Nephron progenitor cell (in vitro differentiated cells): Measurements from ENCODE around the gene POU3F2.

ENCODE experiments used
- DNase-seq: peaks from one replicate; pipeline ENCODE4 v3.0.0; 2021
- H3K27ac Mint-ChIP-seq: 2 replicates; pipeline ENCODE4 v1.8.0; 2021; ENCODE audit warnings: mild to moderate bottlenecking, moderate library complexity, mixed read lengths
- H3K27me3 Mint-ChIP-seq: 2 replicates; pipeline ENCODE4 v1.8.0; 2021; ENCODE audit warnings: mild to moderate bottlenecking, low read depth, mixed read lengths; ENCODE audit not compliant: poor library complexity
- H3K36me3 Mint-ChIP-seq: 2 replicates; pipeline ENCODE4 v1.8.0; 2021; ENCODE audit warnings: low read depth, mixed read lengths
- H3K4me1 Mint-ChIP-seq: 2 replicates; pipeline ENCODE4 v1.8.0; 2021; ENCODE audit warnings: mixed read lengths
- H3K4me3 Mint-ChIP-seq: 2 replicates; pipeline ENCODE4 v1.8.0; 2021; ENCODE audit warnings: mild to moderate bottlenecking, moderate library complexity, mixed read lengths
- H3K9me3 Mint-ChIP-seq: 2 replicates; pipeline ENCODE4 v1.8.0; 2021; ENCODE audit warnings: mild to moderate bottlenecking, moderate library complexity, mixed read lengths
- TF ChIP-seq, protein P1 (sequence below): fragments of 200-600 bp; sonication (generic); IDR thresholded peaks from 2 replicates; pipeline ENCODE4 v1.5.0; 2021; ENCODE audit warnings: antibody characterized with exemption

The POU3F2 gene

GRCh38 chr6:98800866-98801265 lies 33.5 kb upstream of the POU3F2 start:
- no peak for DNase-seq
- Mint-ChIP-seq H3K4me3 (no peak overlapping the region), H3K27me3 (no peaks in the 10 kb centered on the region), H3K27ac (no peak overlapping the region), H3K9me3 (peaks cover 12% of the 10 kb centered on the region), H3K36me3 (no peaks in the 10 kb centered on the region), H3K4me1 (peaks cover 12% of the 10 kb centered on the region)
- TF ChIP-seq, protein P1, sequence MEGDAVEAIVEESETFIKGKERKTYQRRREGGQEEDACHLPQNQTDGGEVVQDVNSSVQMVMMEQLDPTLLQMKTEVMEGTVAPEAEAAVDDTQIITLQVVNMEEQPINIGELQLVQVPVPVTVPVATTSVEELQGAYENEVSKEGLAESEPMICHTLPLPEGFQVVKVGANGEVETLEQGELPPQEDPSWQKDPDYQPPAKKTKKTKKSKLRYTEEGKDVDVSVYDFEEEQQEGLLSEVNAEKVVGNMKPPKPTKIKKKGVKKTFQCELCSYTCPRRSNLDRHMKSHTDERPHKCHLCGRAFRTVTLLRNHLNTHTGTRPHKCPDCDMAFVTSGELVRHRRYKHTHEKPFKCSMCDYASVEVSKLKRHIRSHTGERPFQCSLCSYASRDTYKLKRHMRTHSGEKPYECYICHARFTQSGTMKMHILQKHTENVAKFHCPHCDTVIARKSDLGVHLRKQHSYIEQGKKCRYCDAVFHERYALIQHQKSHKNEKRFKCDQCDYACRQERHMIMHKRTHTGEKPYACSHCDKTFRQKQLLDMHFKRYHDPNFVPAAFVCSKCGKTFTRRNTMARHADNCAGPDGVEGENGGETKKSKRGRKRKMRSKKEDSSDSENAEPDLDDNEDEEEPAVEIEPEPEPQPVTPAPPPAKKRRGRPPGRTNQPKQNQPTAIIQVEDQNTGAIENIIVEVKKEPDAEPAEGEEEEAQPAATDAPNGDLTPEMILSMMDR, result no peak

DNA sequence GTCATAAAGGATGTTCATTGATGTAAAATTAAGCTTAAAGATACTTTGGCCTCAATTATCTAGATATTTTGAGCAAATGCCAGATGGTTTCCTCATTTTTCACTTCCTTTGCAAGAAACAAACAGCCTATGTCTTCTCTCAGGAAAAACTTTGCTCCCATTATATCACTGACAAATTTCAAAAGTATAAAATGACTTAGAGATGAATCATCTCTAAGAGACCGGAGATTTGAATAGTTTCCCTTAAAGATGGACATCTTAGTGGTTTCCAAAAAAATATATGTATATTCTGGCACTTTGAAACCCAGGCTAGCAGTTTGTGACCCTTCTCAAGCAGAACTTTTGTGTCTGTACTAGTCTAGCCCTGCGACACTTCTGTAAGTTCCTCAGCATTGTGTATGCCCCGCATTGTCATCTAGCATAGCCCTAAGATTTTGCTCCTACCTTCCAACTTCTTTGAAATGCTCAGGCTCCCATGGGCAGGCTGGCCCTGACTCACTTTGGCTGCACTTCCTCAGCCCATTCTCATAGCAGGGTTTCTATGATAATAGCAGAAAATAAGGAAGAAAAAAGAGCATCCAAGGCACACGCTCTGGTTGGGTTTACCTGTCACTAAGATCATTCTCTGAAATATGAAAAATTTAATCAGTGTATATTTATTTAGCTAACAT lies 25.7 kb upstream of the POU3F2 start:
- TF ChIP-seq, protein P1, result no peak
- Mint-ChIP-seq H3K27me3 (peaks cover 3% of the 10 kb centered on the region), H3K9me3 (no peaks in the 10 kb centered on the region), H3K4me1 (no peaks in the 10 kb centered on the region), H3K27ac (no peak overlapping the region), H3K36me3 (no peaks in the 10 kb centered on the region), H3K4me3 (no peak overlapping the region)
- no peak for DNase-seq

DNA sequence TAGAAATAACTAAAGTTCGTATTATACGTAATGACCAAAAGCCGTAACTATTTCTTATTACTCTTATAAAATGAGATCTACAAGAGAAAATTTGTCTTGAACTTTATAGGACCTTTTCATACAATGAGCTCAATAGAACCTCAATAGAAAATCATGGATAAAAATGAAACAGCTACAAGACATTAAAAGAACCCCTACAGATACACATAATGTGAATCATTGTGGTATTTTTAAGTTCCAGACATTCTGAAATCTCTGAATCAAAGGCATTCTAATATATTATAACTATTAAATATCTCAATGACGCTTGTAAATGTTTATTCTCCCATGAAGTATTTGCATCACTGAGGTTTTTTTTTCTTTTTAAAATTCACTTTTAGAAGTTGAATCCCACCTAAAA lies 22.2 kb upstream of the POU3F2 start:
- Mint-ChIP-seq H3K9me3 (peaks cover 11% of the 10 kb centered on the region), H3K36me3 (no peaks in the 10 kb centered on the region), H3K4me3 (no peak overlapping the region), H3K27ac (no peak overlapping the region), H3K27me3 (peaks cover 3% of the 10 kb centered on the region), H3K4me1 (no peaks in the 10 kb centered on the region)
- DNase-seq, result no peak
- TF ChIP-seq, protein P1, result no peak

DNA sequence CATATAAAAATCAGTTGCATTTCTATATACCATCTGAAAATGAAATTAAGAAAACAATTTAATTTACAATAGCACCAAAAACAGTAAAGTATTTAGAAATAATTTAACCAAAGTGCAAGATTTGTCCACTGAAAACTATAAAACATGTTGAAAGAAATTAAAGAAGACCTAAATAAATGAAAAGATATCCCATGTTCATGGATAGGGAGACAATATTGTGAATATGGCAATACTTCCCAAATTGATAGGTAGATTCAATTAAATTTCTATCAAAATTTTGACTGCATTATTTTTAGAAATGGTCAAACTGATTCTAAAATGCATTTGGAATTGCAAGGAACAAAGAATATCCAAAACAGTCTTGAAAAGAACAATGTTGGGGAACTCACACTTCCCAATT lies 17.6 kb upstream of the POU3F2 start:
- H3K4me1 Mint-ChIP-seq, result no peaks in the 10 kb centered on the region
- H3K4me3 Mint-ChIP-seq, result no peak overlapping the region
- H3K36me3 Mint-ChIP-seq, result no peaks in the 10 kb centered on the region
- no peak overlapping the region for H3K27ac Mint-ChIP-seq
- peaks cover 11% of the 10 kb centered on the region for H3K9me3 Mint-ChIP-seq
- DNase-seq, result no peak
- TF ChIP-seq, protein P1, result no peak
- H3K27me3 Mint-ChIP-seq, result peaks cover 3% of the 10 kb centered on the region

DNA sequence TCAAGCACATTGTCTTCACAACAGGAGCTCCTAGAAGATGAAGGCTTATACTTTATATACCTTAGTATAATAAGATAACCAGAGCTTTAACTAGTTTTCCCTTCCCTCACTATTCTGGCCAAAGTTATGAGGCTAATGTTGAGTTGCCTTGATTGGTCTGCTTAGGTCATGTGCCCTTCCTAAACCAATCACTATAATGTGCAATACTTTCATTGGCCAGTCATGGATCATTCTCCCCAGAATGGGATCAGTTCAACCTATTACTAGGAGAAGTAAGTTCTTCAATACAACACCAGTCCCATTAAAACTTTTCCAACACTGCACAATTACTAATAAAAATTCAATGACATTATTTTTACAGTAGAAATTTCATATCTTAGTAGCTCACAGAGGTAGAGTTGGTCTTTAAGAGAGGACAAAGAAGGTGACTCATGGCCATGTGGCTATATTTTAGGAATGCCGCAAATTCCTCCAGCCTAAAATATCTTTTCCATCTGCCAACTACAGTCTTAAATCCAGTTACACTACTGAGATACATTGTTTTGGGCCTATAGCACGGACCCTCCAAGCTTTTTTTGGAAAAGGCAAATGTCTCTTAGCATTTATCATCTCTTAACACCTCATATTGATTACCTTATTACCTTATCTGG lies 12.5 kb upstream of the POU3F2 start:
- Mint-ChIP-seq H3K4me1 (peaks cover 34% of the 10 kb centered on the region), H3K9me3 (peaks cover 4% of the 10 kb centered on the region)

More for the DNA sequence above, 12.5 kb upstream of the POU3F2 start:
- Mint-ChIP-seq H3K4me3 (no peak overlapping the region), H3K36me3 (no peaks in the 10 kb centered on the region), H3K27ac (no peak overlapping the region), H3K27me3 (peaks cover 46% of the 10 kb centered on the region)
- TF ChIP-seq, protein P1, result no peak
- no peak for DNase-seq
